Activated CD4-positive, alpha-beta T cell treated with anti-CD3 and anti-CD28 coated beads, Interleukin-2, amount 50 U/mL, for 4 hours (primary cell): ENCODE measurements around the gene SHFL.

Experiments
- DNase-seq, 2 experiments: peaks; one replicate each; pipeline ENCODE4 v3.0.0-alpha.2; 2020

The SHFL gene

DNA sequence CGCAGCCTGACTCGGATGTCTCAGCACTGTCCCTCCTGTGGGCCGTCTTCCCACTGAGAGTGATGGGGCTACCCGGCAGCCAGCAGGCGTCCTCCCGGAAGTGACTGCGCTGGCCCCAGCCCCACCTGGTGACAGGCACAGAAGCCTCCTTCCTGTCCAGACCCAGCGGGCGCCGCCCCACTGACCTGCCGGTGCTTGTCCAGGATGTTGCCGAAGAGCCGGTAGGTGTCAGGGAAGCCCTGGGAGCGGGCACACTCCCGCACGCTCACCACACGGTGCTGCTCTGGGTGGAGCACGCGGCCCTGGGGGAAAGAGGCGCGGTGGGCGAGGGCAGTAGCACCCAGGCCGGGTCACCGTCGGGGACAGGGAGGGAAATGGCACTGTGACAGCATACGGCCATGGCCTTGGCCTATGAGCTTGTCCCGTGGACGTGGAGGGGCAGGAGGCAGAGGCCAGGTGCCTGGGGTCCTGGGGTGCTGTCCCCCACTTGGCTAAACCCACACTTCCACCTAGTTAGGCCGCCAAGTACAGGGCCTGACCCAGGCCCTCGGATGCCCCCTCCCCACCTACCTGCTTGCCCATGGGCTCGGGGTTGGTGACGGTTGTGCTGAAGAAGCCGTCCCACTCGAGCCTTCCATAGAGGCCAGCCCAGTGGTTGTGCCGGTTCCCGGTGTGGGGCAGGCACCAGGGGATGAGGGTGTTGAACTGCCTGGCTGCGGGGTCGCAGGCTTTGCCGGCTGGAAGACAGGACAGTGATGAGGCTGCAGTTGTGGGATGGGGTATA is 49.6 kb downstream of the SHFL start:
- no peak for DNase-seq

DNA sequence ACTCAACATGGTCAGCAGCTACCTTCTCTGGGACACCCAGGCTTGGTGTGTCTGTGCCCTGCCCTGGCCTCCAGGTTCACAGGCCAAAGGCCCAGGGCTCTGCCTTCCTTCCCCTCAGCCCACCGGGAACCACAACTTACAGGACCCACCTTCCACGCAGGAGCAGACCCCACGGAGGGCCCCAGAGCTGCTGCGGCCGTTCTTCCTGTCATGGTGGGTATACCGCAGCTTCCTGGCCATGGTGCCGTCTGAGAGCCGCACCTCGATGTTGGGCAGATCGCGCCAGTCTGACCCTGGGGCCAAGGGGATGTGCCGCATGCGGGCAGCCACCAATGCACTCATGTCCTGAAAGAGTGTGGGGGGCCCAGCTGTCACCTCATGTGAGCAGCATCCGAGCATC is 50.8 kb downstream of the SHFL start:
- no peak for DNase-seq

DNA sequence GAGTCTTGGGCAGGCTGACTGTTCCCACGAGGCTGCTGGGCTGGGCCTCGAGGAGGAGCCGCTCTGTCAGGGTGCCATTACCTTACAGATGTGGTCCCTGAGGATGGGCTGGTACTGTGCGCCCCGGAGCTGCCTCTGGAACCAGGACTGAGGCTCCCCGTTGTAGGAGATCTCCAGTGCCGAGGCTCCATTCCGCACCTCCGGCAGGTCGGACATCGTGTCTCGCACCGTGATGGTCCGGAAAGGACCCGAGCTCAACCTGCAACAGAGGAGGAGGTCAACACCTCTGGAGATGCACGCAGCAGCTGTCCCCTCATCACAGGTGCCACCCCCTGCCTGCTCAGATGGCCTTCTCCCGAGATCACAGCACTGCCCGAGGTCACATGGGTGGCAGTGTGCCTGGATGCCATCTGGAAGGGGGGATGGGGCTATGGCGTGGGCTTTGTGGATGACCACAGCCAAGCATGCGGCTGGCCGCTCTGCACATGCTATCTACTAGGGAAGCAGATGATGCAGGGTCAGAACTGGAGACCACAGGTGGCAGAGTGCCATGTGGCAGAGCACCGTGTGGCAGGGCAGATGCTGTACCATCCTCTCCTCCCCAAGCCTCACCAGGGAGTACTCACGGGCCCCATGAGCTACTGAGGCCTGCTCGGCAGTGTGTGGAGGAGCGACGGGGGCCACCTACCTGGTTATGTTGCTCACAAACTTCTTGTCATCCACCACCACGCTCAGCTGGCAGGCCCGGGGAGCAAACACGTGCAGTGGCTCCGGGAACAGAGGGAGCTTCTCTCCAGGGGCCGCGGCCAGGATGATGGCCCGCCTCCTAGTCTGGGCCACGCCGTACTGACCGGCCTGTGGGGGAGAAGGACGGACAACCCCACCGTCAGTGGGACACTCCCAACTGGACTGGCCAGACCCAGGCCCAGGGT is 51.9 kb downstream of the SHFL start:
- no peak for DNase-seq

DNA sequence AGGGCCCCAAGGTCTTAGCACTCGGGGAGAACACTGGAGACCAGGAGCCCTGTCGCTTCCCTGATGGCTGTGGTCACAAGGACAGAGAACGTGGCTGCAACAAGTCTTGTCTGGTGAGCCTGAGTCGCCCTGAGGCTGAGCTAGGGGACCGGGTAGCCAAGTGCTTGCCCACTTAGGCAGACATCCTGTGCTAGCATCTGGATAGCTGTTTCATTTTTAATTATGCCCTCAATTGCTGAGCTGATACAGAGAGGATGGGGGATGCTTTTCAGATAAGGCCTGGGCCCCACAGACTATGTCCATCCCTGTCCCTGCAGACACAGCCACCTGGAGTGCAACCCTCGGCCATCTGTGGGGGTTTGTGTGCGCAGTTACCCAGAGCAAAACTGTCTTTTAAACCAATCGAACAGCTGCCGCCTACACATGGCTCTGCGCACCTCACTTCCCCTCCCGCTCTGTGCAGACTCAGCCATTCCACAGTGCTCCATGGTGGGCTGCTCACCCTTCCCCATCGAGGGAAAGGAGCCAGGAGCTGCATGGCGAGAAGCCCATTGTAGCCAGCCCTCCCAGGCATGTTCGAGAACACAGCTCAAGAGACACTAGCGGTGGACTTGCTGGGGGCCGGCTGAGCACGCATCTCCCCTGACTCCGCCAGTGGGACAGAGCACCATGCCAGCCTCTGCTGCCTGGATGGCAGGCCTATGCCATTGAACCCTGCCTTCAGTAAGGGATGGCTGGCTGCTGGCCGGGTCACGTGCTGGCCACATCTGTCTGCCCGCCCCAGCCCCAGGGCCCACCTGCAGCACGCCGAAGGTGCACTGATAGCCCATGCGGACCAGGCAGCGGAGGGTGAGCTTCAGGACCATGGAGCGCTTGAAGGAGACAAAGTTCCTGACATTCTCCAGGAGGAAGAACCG is 53.0 kb downstream of the SHFL start:
- no peak for DNase-seq

DNA sequence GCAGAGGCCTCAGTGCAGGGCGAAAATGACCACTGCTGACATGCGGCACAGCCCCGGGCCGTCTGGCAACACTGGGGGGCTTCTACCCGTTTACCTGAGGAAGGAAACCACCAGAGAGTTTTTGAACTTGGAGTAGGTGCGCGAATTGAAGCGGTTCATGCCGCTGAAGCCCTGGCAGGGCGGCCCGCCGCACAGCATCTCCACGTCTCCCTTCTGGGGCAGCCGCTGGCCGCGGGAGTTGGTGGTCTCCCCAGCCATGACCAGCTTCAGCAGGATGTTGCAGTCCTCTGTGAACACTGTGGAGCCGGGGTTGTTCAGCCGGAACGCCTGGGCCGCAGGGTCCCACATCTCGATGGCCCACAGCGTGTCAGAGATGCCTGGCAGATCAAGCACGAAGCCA is 53.8 kb downstream of the SHFL start:
- DNase-seq, result no peak

DNA sequence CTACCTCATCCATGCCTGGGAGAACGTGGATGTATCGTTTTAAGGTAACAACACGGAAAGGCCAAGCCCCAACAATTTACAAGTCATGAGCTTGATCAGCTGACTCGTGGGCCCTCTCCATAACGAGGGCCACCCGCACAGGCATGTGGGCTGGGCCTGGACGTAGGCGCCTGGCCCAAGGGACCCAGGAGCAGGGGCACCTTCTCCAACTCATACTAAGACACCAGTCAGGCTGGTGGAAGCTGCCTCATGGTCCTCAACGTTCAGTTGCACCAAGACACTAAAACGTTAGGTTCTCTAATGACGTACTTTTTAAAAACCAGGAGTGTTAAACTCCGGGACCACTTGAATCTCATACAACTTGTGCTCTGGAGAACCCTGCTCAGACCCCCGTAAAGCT is 55.4 kb downstream of the SHFL start:
- no peak for DNase-seq

DNA sequence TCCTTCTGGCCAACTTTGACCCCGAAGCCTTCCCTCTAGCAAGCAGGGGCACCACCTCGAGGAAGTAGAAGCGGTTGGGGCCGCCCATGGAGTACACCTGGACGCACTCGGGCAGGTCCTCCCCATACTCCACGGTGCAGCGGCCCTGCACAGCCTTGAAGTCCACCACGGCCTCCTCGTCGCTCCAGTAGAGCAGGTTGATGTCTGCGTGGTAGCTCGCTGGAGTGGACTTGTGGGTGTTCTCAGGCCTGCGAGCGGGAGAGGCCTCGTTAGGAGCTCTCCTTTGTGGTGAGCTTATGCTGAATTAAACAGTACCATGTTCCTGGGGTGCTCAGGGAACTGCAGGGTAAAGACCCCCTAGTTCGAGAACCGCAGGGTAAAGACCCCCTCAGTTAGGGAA is 55.9 kb downstream of the SHFL start:
- DNase-seq, result no peak
